GM12891 (cell line): ENCODE data around the gene LMX1A.

ENCODE experiments used
- DNase-seq: peaks from one replicate; pipeline ENCODE4 v3.0.0; 2011; ENCODE audit warnings: low spot score; ENCODE audit not compliant: insufficient read length
- FAIRE-seq: peaks from 2 replicates; lab custom pipeline; 2011; peaks lifted over from hg19 to GRCh38; lab: Jason Lieb, UNC
- PAX5 ChIP-seq: IDR thresholded peaks from 2 replicates; pipeline ENCODE4 v1.6.1; 2011; ENCODE audit warnings: low read length, moderate library complexity, mild to moderate bottlenecking; ENCODE audit not compliant: insufficient read depth, severe bottlenecking
- POLR2A ChIP-seq: IDR thresholded peaks from 2 replicates; pipeline ENCODE4 v1.6.1; 2011; ENCODE audit warnings: low read depth, low read length, control low read depth
- POLR2AphosphoS5 ChIP-seq: IDR thresholded peaks from 2 replicates; pipeline ENCODE4 v1.6.1; 2011; ENCODE audit warnings: low read depth, low read length, control low read depth
- POU2F2 ChIP-seq: IDR thresholded peaks from 2 replicates; pipeline ENCODE4 v1.6.1; 2011; ENCODE audit warnings: low read depth, mild to moderate bottlenecking, control low read depth, low read length, moderate library complexity
- SPI1 ChIP-seq: IDR thresholded peaks from 2 replicates; pipeline ENCODE4 v1.6.1; 2011; ENCODE audit warnings: low read depth, low read length, control low read depth
- TAF1 ChIP-seq: IDR thresholded peaks from 2 replicates; pipeline ENCODE4 v1.6.1; 2011; ENCODE audit warnings: low read depth, low read length, control low read depth

LMX1A gene

DNA sequence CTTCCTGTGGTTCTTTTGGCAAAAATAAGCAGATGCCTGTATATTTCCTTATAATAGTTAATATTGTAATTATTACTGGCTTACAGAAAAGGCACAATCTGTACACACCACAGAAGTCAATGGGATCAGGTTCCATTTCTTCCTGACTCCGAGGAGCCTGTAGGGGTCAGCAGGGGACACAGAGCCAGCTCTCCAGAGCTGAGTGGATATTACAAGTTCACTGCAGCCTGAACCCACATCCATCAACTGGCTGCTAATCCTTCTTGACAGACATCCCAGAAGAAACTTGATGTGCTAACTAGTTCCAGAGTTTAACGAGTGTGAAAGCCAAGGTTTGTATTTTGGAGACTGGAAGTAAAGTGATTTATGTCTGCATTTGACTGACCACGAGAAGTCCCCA, 203.8 kb downstream of the LMX1A start:
- no peak for FAIRE-seq
- DNase-seq = no peak
- TF ChIP-seq POLR2A (no peak), SPI1 (no peak), PAX5 (no peak), POLR2AphosphoS5 (no peak), TAF1 (no peak), POU2F2 (no peak)

DNA sequence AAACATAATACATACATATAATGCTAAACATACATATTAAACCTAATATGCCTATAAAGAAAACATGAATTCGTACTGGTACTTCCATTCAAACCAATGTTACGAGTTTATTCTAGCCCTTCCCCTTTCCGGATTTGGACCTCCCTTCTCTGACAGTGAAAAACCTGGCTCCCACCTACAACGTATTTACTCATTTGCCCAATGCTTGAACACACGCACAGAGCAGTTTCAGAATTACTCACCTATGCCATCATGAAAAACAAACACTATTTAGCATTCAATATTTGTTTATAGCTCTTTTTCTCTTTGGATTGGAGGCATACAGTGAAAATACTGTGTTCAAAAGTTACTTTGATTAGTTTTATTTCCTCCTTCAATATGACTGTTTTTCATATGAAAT, 204.4 kb downstream of the LMX1A start:
- TF ChIP-seq POU2F2 (no peak), POLR2AphosphoS5 (no peak), POLR2A (no peak), SPI1 (no peak), TAF1 (no peak), PAX5 (no peak)
- FAIRE-seq = no peak
- DNase-seq = no peak
